Panc1 (cell line): Measurements from ENCODE around the gene HCFC1R1.

Source experiments
- POLR2AphosphoS5 ChIP-seq: IDR thresholded peaks from 2 replicates; pipeline ENCODE4 v1.6.1; 2012; ENCODE audit warnings: mild to moderate bottlenecking, low read depth, low read length, moderate library complexity
- SIN3A ChIP-seq: IDR thresholded peaks from 2 replicates; pipeline ENCODE4 v1.6.1; 2012; ENCODE audit warnings: low read depth, mild to moderate bottlenecking, low read length, moderate library complexity, borderline replicate concordance; ENCODE audit not compliant: insufficient read depth
- TF ChIP-seq, protein P1 (sequence below): fragments of 450-650 bp; IDR thresholded peaks from 2 replicates; pipeline ENCODE4 v1.5.1; 2017; ENCODE audit warnings: mild to moderate bottlenecking

DNA sequence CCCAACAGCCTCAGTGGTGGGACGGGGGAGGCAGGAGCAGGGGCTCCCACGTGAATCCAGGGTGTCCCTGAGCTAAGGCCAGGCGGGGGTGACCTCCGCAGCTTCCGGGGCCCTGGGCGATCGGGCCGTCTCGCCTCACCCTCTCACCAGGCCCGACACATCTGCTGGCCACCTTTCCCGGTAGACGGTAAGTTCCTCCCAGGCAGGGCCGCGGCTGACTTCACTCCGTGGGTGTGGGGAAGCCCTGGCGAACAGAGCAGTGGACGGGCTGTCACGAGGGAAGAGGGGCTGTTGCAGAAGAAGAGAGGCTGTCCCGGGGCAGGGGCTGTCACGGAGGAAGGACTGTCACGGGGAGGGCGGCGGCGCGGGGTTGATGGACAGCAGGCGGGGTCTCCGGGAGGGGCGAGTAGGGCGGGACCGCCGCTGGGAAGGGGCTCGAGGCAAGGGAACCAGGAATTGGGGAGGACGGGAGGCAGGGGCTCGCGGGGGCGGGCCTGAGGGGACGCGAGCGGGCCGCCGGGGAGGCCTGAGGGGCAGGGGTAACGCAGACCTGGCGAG is 44.0 kb downstream of the HCFC1R1 start:
- TF ChIP-seq, protein P1, sequence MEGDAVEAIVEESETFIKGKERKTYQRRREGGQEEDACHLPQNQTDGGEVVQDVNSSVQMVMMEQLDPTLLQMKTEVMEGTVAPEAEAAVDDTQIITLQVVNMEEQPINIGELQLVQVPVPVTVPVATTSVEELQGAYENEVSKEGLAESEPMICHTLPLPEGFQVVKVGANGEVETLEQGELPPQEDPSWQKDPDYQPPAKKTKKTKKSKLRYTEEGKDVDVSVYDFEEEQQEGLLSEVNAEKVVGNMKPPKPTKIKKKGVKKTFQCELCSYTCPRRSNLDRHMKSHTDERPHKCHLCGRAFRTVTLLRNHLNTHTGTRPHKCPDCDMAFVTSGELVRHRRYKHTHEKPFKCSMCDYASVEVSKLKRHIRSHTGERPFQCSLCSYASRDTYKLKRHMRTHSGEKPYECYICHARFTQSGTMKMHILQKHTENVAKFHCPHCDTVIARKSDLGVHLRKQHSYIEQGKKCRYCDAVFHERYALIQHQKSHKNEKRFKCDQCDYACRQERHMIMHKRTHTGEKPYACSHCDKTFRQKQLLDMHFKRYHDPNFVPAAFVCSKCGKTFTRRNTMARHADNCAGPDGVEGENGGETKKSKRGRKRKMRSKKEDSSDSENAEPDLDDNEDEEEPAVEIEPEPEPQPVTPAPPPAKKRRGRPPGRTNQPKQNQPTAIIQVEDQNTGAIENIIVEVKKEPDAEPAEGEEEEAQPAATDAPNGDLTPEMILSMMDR, result no peak
- no peak for TF ChIP-seq POLR2AphosphoS5
- TF ChIP-seq SIN3A, result no peak
